H9 (cell line): ENCODE measurements around the gene UBE3B. TPM values are rescaled to one million over a fixed set of nuclear protein-coding genes. Genes with fewer than 3 reads are reported as not detected.

ENCODE experiments used
- DNase-seq: peaks from one replicate; pipeline ENCODE4 v3.0.0-alpha.2; 2017
- H2AFZ ChIP-seq: one replicate; pipeline ENCODE4 v1.6.1; 2013; ENCODE audit warnings: mild to moderate bottlenecking, low read length, control low read depth, moderate library complexity
- H2AK5ac ChIP-seq: 2 replicates; pipeline ENCODE4 v1.6.1; 2013; ENCODE audit warnings: low read length, control low read depth, mixed read lengths; ENCODE audit not compliant: insufficient read length
- H2BK120ac ChIP-seq: one replicate; pipeline ENCODE4 v1.6.1; 2013; ENCODE audit warnings: low read depth, mild to moderate bottlenecking, low read length, control low read depth, inconsistent platforms; ENCODE audit not compliant: poor library complexity, severe bottlenecking
- H2BK12ac ChIP-seq: 2 replicates; pipeline ENCODE4 v1.6.1; 2013; ENCODE audit warnings: low read length, control low read depth, mixed read lengths, low read depth; ENCODE audit not compliant: insufficient read length
- H2BK15ac ChIP-seq: 2 replicates; pipeline ENCODE4 v1.6.1; 2013; ENCODE audit warnings: low read depth, low read length, control low read depth
- H2BK20ac ChIP-seq: one replicate; pipeline ENCODE4 v1.6.1; 2013; ENCODE audit warnings: low read depth, mild to moderate bottlenecking, low read length, control low read depth, inconsistent platforms; ENCODE audit not compliant: poor library complexity, severe bottlenecking
- H2BK5ac ChIP-seq: 2 replicates; pipeline ENCODE4 v1.6.1; 2013; ENCODE audit warnings: low read length, control low read depth, mixed read lengths; ENCODE audit not compliant: insufficient read length
- H3K14ac ChIP-seq: 2 replicates; pipeline ENCODE4 v1.6.1; 2013; ENCODE audit warnings: low read length, control low read depth; ENCODE audit not compliant: insufficient read depth
- H3K18ac ChIP-seq: 2 replicates; pipeline ENCODE4 v1.6.1; 2013; ENCODE audit warnings: low read depth, mild to moderate bottlenecking, mixed read lengths, low read length, control low read depth; ENCODE audit not compliant: insufficient read length
- H3K23ac ChIP-seq: 2 replicates; pipeline ENCODE4 v1.6.1; 2013; ENCODE audit warnings: low read length, control low read depth, mixed read lengths, low read depth; ENCODE audit not compliant: insufficient read length
- H3K23me2 ChIP-seq: 2 replicates; pipeline ENCODE4 v1.6.1; 2013; ENCODE audit warnings: low read depth, mild to moderate bottlenecking, mixed read lengths, low read length, control low read depth; ENCODE audit not compliant: insufficient read length, poor library complexity, severe bottlenecking
- H3K27ac ChIP-seq: 2 replicates; pipeline ENCODE4 v1.5.1; 2013; ENCODE audit warnings: low read length, control low read depth, mixed read lengths, low read depth; ENCODE audit not compliant: insufficient read length
- H3K27me3 ChIP-seq: 2 replicates; pipeline ENCODE4 v1.6.1; 2013; ENCODE audit warnings: low read length, control low read depth, inconsistent platforms; ENCODE audit not compliant: insufficient read depth
- H3K4ac ChIP-seq: 2 replicates; pipeline ENCODE4 v1.6.1; 2013; ENCODE audit warnings: low read depth, mild to moderate bottlenecking, control low read depth, inconsistent platforms, low read length, moderate library complexity
- H3K4me1 ChIP-seq: 2 replicates; pipeline ENCODE4 v1.6.1; 2013; ENCODE audit warnings: low read length, control low read depth, inconsistent platforms; ENCODE audit not compliant: insufficient read depth
- H3K4me2 ChIP-seq: 2 replicates; pipeline ENCODE4 v1.6.1; 2013; ENCODE audit warnings: low read length, control low read depth, mixed read lengths; ENCODE audit not compliant: insufficient read length, insufficient read depth
- H3K56ac ChIP-seq: 2 replicates; pipeline ENCODE4 v1.6.1; 2013; ENCODE audit warnings: low read depth, mild to moderate bottlenecking, mixed read lengths, low read length, control low read depth; ENCODE audit not compliant: insufficient read length
- H3K79me1 ChIP-seq: 2 replicates; pipeline ENCODE4 v1.6.1; 2013; ENCODE audit warnings: low read depth, mild to moderate bottlenecking, moderate library complexity, low read length, control low read depth, inconsistent platforms; ENCODE audit not compliant: insufficient read depth, poor library complexity, severe bottlenecking
- H3K79me2 ChIP-seq: 2 replicates; pipeline ENCODE4 v1.6.1; 2013; ENCODE audit warnings: low read length, control low read depth, inconsistent platforms; ENCODE audit not compliant: insufficient read depth
- H3K9ac ChIP-seq: 2 replicates; pipeline ENCODE4 v1.6.1; 2013; ENCODE audit warnings: low read length, control low read depth, mixed read lengths; ENCODE audit not compliant: insufficient read length; ENCODE audit errors: extremely low read depth
- H3K9me3 ChIP-seq: one replicate; pipeline ENCODE4 v1.6.1; 2013; ENCODE audit warnings: low read depth, low read length, inconsistent platforms; ENCODE audit not compliant: control insufficient read depth
- H3T11ph ChIP-seq: one replicate; pipeline ENCODE4 v1.6.1; 2013; ENCODE audit warnings: mild to moderate bottlenecking, low read length, control low read depth, inconsistent platforms
- H4K20me1 ChIP-seq: one replicate; pipeline ENCODE4 v1.6.1; 2013; ENCODE audit not compliant: control insufficient read depth, insufficient read length, insufficient read depth
- H4K5ac ChIP-seq: 2 replicates; pipeline ENCODE4 v1.6.1; 2013; ENCODE audit warnings: low read depth, mild to moderate bottlenecking, mixed read lengths, low read length, control low read depth; ENCODE audit not compliant: insufficient read length
- H4K8ac ChIP-seq: replicated peaks from 2 replicates; pipeline ENCODE4 v1.6.1; 2013; ENCODE audit warnings: low read length, control low read depth, mixed read lengths, low read depth; ENCODE audit not compliant: insufficient read length
- H4K91ac ChIP-seq: 2 replicates; pipeline ENCODE4 v1.6.1; 2013; ENCODE audit warnings: low read depth, mild to moderate bottlenecking, moderate library complexity, mixed read lengths, low read length, control low read depth; ENCODE audit not compliant: insufficient read length
- H3K27ac Mint-ChIP-seq, 3 experiments: 2 replicates in 2 of 3; 3 replicates in 1 of 3; pipeline ENCODE4 v1.8.0; 2020 to 2021; ENCODE audit warnings: mixed read lengths in 3 of 3, mild to moderate bottlenecking in 1 of 3, moderate library complexity in 1 of 3
- H3K27me3 Mint-ChIP-seq: 2 replicates; pipeline ENCODE4 v1.8.0; 2021; ENCODE audit warnings: low read depth, mild to moderate bottlenecking, moderate library complexity, mixed read lengths
- H3K36me3 Mint-ChIP-seq, 3 experiments: 2 replicates in 2 of 3; 3 replicates in 1 of 3; pipeline ENCODE4 v1.8.0; 2020 to 2021; ENCODE audit warnings: low read depth in 3 of 3, mixed read lengths in 3 of 3; ENCODE audit not compliant: insufficient read depth in 1 of 3
- H3K4me1 Mint-ChIP-seq, 2 experiments: 2 replicates each; pipeline ENCODE4 v1.8.0; 2020; ENCODE audit warnings: mixed read lengths in 2 of 2
- H3K4me3 Mint-ChIP-seq, 2 experiments: 2 replicates in 1 of 2; 3 replicates in 1 of 2; pipeline ENCODE4 v1.8.0; 2020 to 2021; ENCODE audit warnings: mild to moderate bottlenecking in 2 of 2, mixed read lengths in 2 of 2, moderate library complexity in 1 of 2
- H3K9me3 Mint-ChIP-seq, 2 experiments: 2 replicates in 1 of 2; 3 replicates in 1 of 2; pipeline ENCODE4 v1.8.0; 2020; ENCODE audit warnings: mild to moderate bottlenecking in 2 of 2, mixed read lengths in 2 of 2, moderate library complexity in 1 of 2
- CTCF ChIP-seq: fragments of 200-600 bp; sonication (generic); conservative IDR thresholded peaks from 3 replicates; pipeline ENCODE4 v1.8.0; 2021; ENCODE audit warnings: antibody characterized with exemption, mild to moderate bottlenecking
- WGBS: extraction: QIAGEN DNeasy Blood & Tissue Kit; methylation state at CpG from one replicate; pipeline ENCODE4 v1.1.7; 2013; ENCODE audit warnings: missing lambda C conversion rate, low lambda C conversion rate, mixed read lengths; ENCODE audit not compliant: insufficient read length; ENCODE audit errors: extremely low coverage; 5-methylcytosine and 5-hydroxymethylcytosine counted together
- total RNA-seq: library from RNA; stranded (reverse); gene quantifications from 2 replicates; pipeline ENCODE4 v1.2.1, GENCODE V29; 2021

The UBE3B gene
- total RNA-seq, 1 experiment from 2014 or later: 24.2 TPM

GRCh38 chr12:109577311-109577710 lies 99.9 kb downstream of the UBE3B start:
- Histone ChIP-seq H3K56ac (no peak overlapping the region), H2AFZ (no peak overlapping the region), H3K23ac (no peak overlapping the region), H3K23me2 (no peaks in the 10 kb centered on the region), H3K18ac (no peak overlapping the region), H2BK20ac (no peak overlapping the region), H2BK5ac (no peak overlapping the region), H2BK120ac (no peak overlapping the region), H3K79me2 (no peaks in the 10 kb centered on the region; the same call in 1 of the 2 replicates), H3K14ac (no peak overlapping the region), H3K4me2 (no peak overlapping the region), H2BK12ac (no peak overlapping the region), H3K4me1 (peaks cover 6% of the 10 kb centered on the region; the same call in 1 of the 2 replicates), H3K4ac (no peak overlapping the region), H3K27me3 (no peaks in the 10 kb centered on the region), H3K79me1 (no peaks in the 10 kb centered on the region), H4K8ac (no peak overlapping the region), H4K20me1 (no peaks in the 10 kb centered on the region), H3T11ph (no peak overlapping the region), H2BK15ac (no peak overlapping the region), H3K9ac (no peak overlapping the region), H4K5ac (no peak overlapping the region), H3K27ac (no peak overlapping the region), H3K9me3 (no peaks in the 10 kb centered on the region), H4K91ac (no peak overlapping the region), H2AK5ac (no peak overlapping the region)
- H3K27ac Mint-ChIP-seq: no peak overlapping the region
- no peak for TF ChIP-seq CTCF
- no peaks in the 10 kb centered on the region for H3K27me3 Mint-ChIP-seq
- peaks cover 14 to 18% of the 10 kb centered on the region in 2 experiments for H3K4me1 Mint-ChIP-seq
- no CpG with 5 or more reads among the region's 1 CpG for WGBS
- H3K36me3 Mint-ChIP-seq: peaks cover 7 to 57% (median 56%) of the 10 kb centered on the region in 3 experiments; a peak in 6 of 7 replicates
- no peak for DNase-seq
- H3K9me3 Mint-ChIP-seq: no peaks in the 10 kb centered on the region
- no peak overlapping the region for H3K4me3 Mint-ChIP-seq
